CD4-positive, CD25-positive, alpha-beta regulatory T cell (primary cell): Measurements from ENCODE around the gene PLCH1. TPM values are rescaled to one million over a fixed set of nuclear protein-coding genes. Genes with fewer than 3 reads are reported as not detected.
A peak's percentile ranks its signal among the peaks of the same experiment; 100 is the strongest.

Source experiments
- ATAC-seq, 2 donors: fragments of 150-1000 bp; cut with Tn5 transposase; one replicate each; pipeline ENCODE4 v1.10.0; 2021; ENCODE audit warnings: low read depth in 2 of 2, moderate number of reproducible peaks in 2 of 2, moderate library complexity in 1 of 2
- DNase-seq, 3 donors: peaks; one replicate each; pipeline versions ENCODE4 v3.0.0 to v3.0.0-alpha.2; 2012 to 2022; ENCODE audit warnings: mixed read lengths in 1 of 3
- H3K27ac ChIP-seq: one replicate; pipeline ENCODE4 v1.7.0; 2013; ENCODE audit warnings: mild to moderate bottlenecking, low read length; ENCODE audit not compliant: insufficient read depth, poor library complexity, severe bottlenecking
- H3K27me3 ChIP-seq: one replicate; pipeline ENCODE4 v1.7.0; 2013; ENCODE audit warnings: low read length; ENCODE audit not compliant: control insufficient read depth, insufficient read depth
- H3K36me3 ChIP-seq: one replicate; pipeline ENCODE4 v1.7.0; 2013; ENCODE audit warnings: mild to moderate bottlenecking, low read length, moderate library complexity; ENCODE audit not compliant: control insufficient read depth, insufficient read depth
- H3K4me1 ChIP-seq: 2 replicates; pipeline ENCODE4 v1.7.0; 2013; ENCODE audit warnings: mild to moderate bottlenecking, low read length; ENCODE audit not compliant: insufficient read depth, control insufficient read depth, poor library complexity, severe bottlenecking
- H3K4me3 ChIP-seq: one replicate; pipeline ENCODE4 v1.7.0; 2013; ENCODE audit warnings: low read depth, mild to moderate bottlenecking, low read length, moderate library complexity
- H3K9me3 ChIP-seq, 2 experiments: 1 replicate in 1 of 2; 2 replicates in 1 of 2; pipeline ENCODE4 v1.7.0; 2013; ENCODE audit warnings: low read length in 2 of 2, mild to moderate bottlenecking in 1 of 2, moderate library complexity in 1 of 2; ENCODE audit not compliant: control insufficient read depth in 2 of 2
- H3K27ac Mint-ChIP-seq, 3 donors: one replicate each; pipeline ENCODE4 v1.8.0; 2020 to 2022; ENCODE audit warnings: mild to moderate bottlenecking in 3 of 3, mixed read lengths in 3 of 3, moderate library complexity in 2 of 3
- H3K27me3 Mint-ChIP-seq: one replicate; pipeline ENCODE4 v1.8.0; 2022; ENCODE audit warnings: mild to moderate bottlenecking, mixed read lengths
- H3K36me3 Mint-ChIP-seq: one replicate; pipeline ENCODE4 v1.8.0; 2020; ENCODE audit warnings: mixed read lengths
- H3K4me1 Mint-ChIP-seq, 4 donors: one replicate each; pipeline ENCODE4 v1.8.0; 2020 to 2022; ENCODE audit warnings: mixed read lengths in 4 of 4, mild to moderate bottlenecking in 1 of 4
- H3K4me3 Mint-ChIP-seq, 4 donors: one replicate each; pipeline ENCODE4 v1.8.0; 2020 to 2022; ENCODE audit warnings: mild to moderate bottlenecking in 4 of 4, mixed read lengths in 4 of 4, moderate library complexity in 3 of 4
- H3K9me3 Mint-ChIP-seq, 7 donors: one replicate each; pipeline ENCODE4 v1.8.0; 2020 to 2022; ENCODE audit warnings: mixed read lengths in 7 of 7, mild to moderate bottlenecking in 3 of 7, moderate library complexity in 2 of 7
- polyA plus RNA-seq, 4 donors: library from polyadenylated mRNA; unstranded; fragments of 300-500 nt; fragmentation: Illumina TruSeq; gene quantifications; one replicate each; pipeline ENCODE4 v1.2.3, GENCODE V29; 2021
- total RNA-seq: library from RNA; stranded (reverse); gene quantifications from one replicate; pipeline ENCODE4 v1.2.3, GENCODE V29; 2022

PLCH1 gene
- total and polyA plus RNA-seq, 5 donors from 2014 or later, result 0.05 to 0.12 TPM; not detected in 3

- Mint-ChIP-seq H3K4me3 (no peak overlapping the region), H3K27ac (no peak overlapping the region), H3K4me1 (no peaks in the 10 kb centered on the region), H3K9me3 (peaks cover 0 to 6% (median 2%) of the 10 kb centered on the region in 7 donors), H3K27me3 (no peaks in the 10 kb centered on the region), H3K36me3 (no peaks in the 10 kb centered on the region)
- Histone ChIP-seq H3K27ac (no peak overlapping the region), H3K4me3 (no peak overlapping the region), H3K27me3 (no peaks in the 10 kb centered on the region), H3K36me3 (no peaks in the 10 kb centered on the region), H3K9me3 (no peaks in the 10 kb centered on the region), H3K4me1 (no peaks in the 10 kb centered on the region)
- no peak for ATAC-seq
- DNase-seq, result no peak
These were observed 353.3 kb downstream of the PLCH1 start for GRCh38 chr3:155391551-155391958.

- peaks cover 0 to 6% (median 2%) of the 10 kb centered on the region in 7 donors for H3K9me3 Mint-ChIP-seq
- no peak overlapping the region for H3K27ac Mint-ChIP-seq
- DNase-seq (no peak), ATAC-seq (no peak)
- H3K4me1 Mint-ChIP-seq, result no peaks in the 10 kb centered on the region
- H3K27ac ChIP-seq, result no peak overlapping the region
- no peaks in the 10 kb centered on the region for H3K36me3 ChIP-seq
- no peaks in the 10 kb centered on the region for H3K4me1 ChIP-seq
- no peaks in the 10 kb centered on the region for H3K27me3 Mint-ChIP-seq
- H3K27me3 ChIP-seq, result no peaks in the 10 kb centered on the region
- H3K9me3 ChIP-seq, result no peaks in the 10 kb centered on the region
- H3K4me3 Mint-ChIP-seq, result no peak overlapping the region
- H3K4me3 ChIP-seq, result no peak overlapping the region
- no peaks in the 10 kb centered on the region for H3K36me3 Mint-ChIP-seq
These were observed 353.8 kb downstream of the PLCH1 start for GRCh38 chr3:155391104-155391503.

- no peaks in the 10 kb centered on the region for H3K4me1 ChIP-seq
- ATAC-seq, result no peak
- Mint-ChIP-seq H3K9me3 (peaks cover 0 to 6% (median 0%) of the 10 kb centered on the region in 7 donors), H3K27ac (no peak overlapping the region), H3K27me3 (no peaks in the 10 kb centered on the region), H3K36me3 (no peaks in the 10 kb centered on the region), H3K4me3 (no peak overlapping the region), H3K4me1 (no peaks in the 10 kb centered on the region)
- no peaks in the 10 kb centered on the region for H3K36me3 ChIP-seq
- no peak overlapping the region for H3K27ac ChIP-seq
- H3K9me3 ChIP-seq, result no peaks in the 10 kb centered on the region
- no peaks in the 10 kb centered on the region for H3K27me3 ChIP-seq
- DNase-seq, result no peak
- H3K4me3 ChIP-seq, result no peak overlapping the region
These were observed 354.5 kb downstream of the PLCH1 start for GRCh38 chr3:155390351-155390750.

- no peaks in the 10 kb centered on the region for H3K27me3 Mint-ChIP-seq
- no peaks in the 10 kb centered on the region for H3K9me3 ChIP-seq
These were observed 356.5 kb downstream of the PLCH1 start for GRCh38 chr3:155388417-155388816.

GRCh38 chr3:155387571-155387970, 357.3 kb downstream of the PLCH1 start:
- Histone ChIP-seq H3K27me3 (no peaks in the 10 kb centered on the region), H3K4me3 (no peak overlapping the region), H3K4me1 (no peaks in the 10 kb centered on the region), H3K27ac (no peak overlapping the region), H3K36me3 (no peaks in the 10 kb centered on the region), H3K9me3 (no peaks in the 10 kb centered on the region)
- Mint-ChIP-seq H3K27ac (no peak overlapping the region), H3K27me3 (no peaks in the 10 kb centered on the region), H3K4me1 (no peaks in the 10 kb centered on the region), H3K36me3 (no peaks in the 10 kb centered on the region), H3K4me3 (no peak overlapping the region), H3K9me3 (peaks cover 0 to 4% (median 0%) of the 10 kb centered on the region in 7 donors)
- DNase-seq (no peak), ATAC-seq (no peak)

More at GRCh38 chr3:155388417-155388816, 356.5 kb downstream of the PLCH1 start:
- Mint-ChIP-seq H3K9me3 (peaks cover 0 to 4% (median 0%) of the 10 kb centered on the region in 7 donors), H3K27ac (no peak overlapping the region), H3K4me1 (no peaks in the 10 kb centered on the region), H3K36me3 (no peaks in the 10 kb centered on the region), H3K4me3 (no peak overlapping the region)
- no peaks in the 10 kb centered on the region for H3K27me3 ChIP-seq
- H3K27ac ChIP-seq, result no peak overlapping the region
- H3K4me3 ChIP-seq, result no peak overlapping the region
- no peaks in the 10 kb centered on the region for H3K4me1 ChIP-seq
- DNase-seq (no peak), ATAC-seq (no peak)
- H3K36me3 ChIP-seq, result no peaks in the 10 kb centered on the region

GRCh38 chr3:155386919-155387318, 358.0 kb downstream of the PLCH1 start:
- H3K27ac ChIP-seq, result no peak overlapping the region
- no peak overlapping the region for H3K4me3 Mint-ChIP-seq
- H3K27me3 Mint-ChIP-seq, result no peaks in the 10 kb centered on the region
- H3K4me1 ChIP-seq, result no peaks in the 10 kb centered on the region
- H3K4me3 ChIP-seq, result no peak overlapping the region
- no peaks in the 10 kb centered on the region for H3K36me3 Mint-ChIP-seq
- no peak overlapping the region for H3K27ac Mint-ChIP-seq
- ATAC-seq (no peak), DNase-seq (no peak)
- no peaks in the 10 kb centered on the region for H3K9me3 ChIP-seq
- H3K36me3 ChIP-seq, result no peaks in the 10 kb centered on the region
- H3K9me3 Mint-ChIP-seq, result peaks cover 0 to 4% (median 0%) of the 10 kb centered on the region in 7 donors
- no peaks in the 10 kb centered on the region for H3K27me3 ChIP-seq
- H3K4me1 Mint-ChIP-seq, result no peaks in the 10 kb centered on the region

- peaks cover 0 to 4% (median 0%) of the 10 kb centered on the region in 7 donors for H3K9me3 Mint-ChIP-seq
- H3K27me3 ChIP-seq, result no peaks in the 10 kb centered on the region
- H3K4me3 Mint-ChIP-seq, result no peak overlapping the region
- no peaks in the 10 kb centered on the region for H3K36me3 Mint-ChIP-seq
- H3K27me3 Mint-ChIP-seq, result no peaks in the 10 kb centered on the region
- H3K9me3 ChIP-seq, result no peaks in the 10 kb centered on the region
- H3K27ac ChIP-seq, result no peak overlapping the region
- H3K27ac Mint-ChIP-seq, result peak overlapping the region in 1 of 3 donors; percentile 4
- ATAC-seq (no peak), DNase-seq (no peak)
- no peaks in the 10 kb centered on the region for H3K4me1 ChIP-seq
- H3K4me1 Mint-ChIP-seq, result no peaks in the 10 kb centered on the region
- H3K36me3 ChIP-seq, result no peaks in the 10 kb centered on the region
- no peak overlapping the region for H3K4me3 ChIP-seq
These were observed 358.8 kb downstream of the PLCH1 start for GRCh38 chr3:155385896-155386625.
